PC-9 (cell line): ENCODE measurements around the gene PRLR. TPM values are rescaled to one million over a fixed set of nuclear protein-coding genes. Genes with fewer than 3 reads are reported as not detected.

ENCODE experiments used
- BruUV-seq: library from RNA; stranded (reverse); fragments of 400-500 nt; replicated peaks from 2 replicates; lab custom pipeline; 2021; lab: Mats Ljungman, UMichigan
- CTCF ChIA-PET: fragments of 300-600 bp; sonication (Branson Sonifier 250); formaldehyde crosslinking; loops from one replicate; lab custom pipeline; 2022; ENCODE audit warnings: antibody characterized with exemption; lab: Charles Lee
- POLR2A ChIA-PET: fragments of 300-600 bp; sonication (Branson Sonifier 250); formaldehyde crosslinking; loops from one replicate; lab custom pipeline; 2022; ENCODE audit warnings: antibody characterized with exemption; ENCODE audit not compliant: unreplicated experiment; lab: Charles Lee
- DNase-seq, 2 experiments: peaks; one replicate each; pipeline versions ENCODE4 v3.0.0 to v3.0.0-alpha.2; 2015 to 2022; ENCODE audit warnings: mixed read lengths in 1 of 2
- H2AFZ ChIP-seq: fragments of 200-600 bp; sonication (generic); 2 replicates; pipeline ENCODE4 v1.8.1; 2017; ENCODE audit warnings: antibody characterized with exemption
- H3F3A ChIP-seq: fragments of 200-600 bp; sonication (generic); 2 replicates; pipeline ENCODE4 v1.8.1; 2017; ENCODE audit warnings: antibody characterized with exemption, mild to moderate bottlenecking, low read depth; ENCODE audit not compliant: insufficient read depth
- H3K27ac ChIP-seq: fragments of 200-600 bp; sonication (generic); 2 replicates; pipeline ENCODE4 v1.6.1; 2016; ENCODE audit warnings: mixed run types
- H3K27me3 ChIP-seq: fragments of 200-600 bp; sonication (generic); 2 replicates; pipeline ENCODE4 v1.6.1; 2016; ENCODE audit warnings: low read depth, mixed run types; ENCODE audit not compliant: insufficient read depth
- H3K36me3 ChIP-seq: fragments of 200-600 bp; sonication (generic); 2 replicates; pipeline ENCODE4 v1.6.1; 2016; ENCODE audit warnings: low read depth, mixed run types
- H3K4me1 ChIP-seq: fragments of 200-600 bp; sonication (generic); replicated peaks from 2 replicates; pipeline ENCODE4 v1.6.1; 2016; ENCODE audit warnings: mixed run types; ENCODE audit not compliant: insufficient read depth
- H3K4me2 ChIP-seq: fragments of 200-600 bp; sonication (generic); 2 replicates; pipeline ENCODE4 v1.6.1; 2017; ENCODE audit warnings: mixed run types
- H3K4me3 ChIP-seq: fragments of 200-600 bp; sonication (generic); 2 replicates; pipeline ENCODE4 v1.6.1; 2016; ENCODE audit warnings: mixed run types
- H3K79me2 ChIP-seq: fragments of 200-600 bp; sonication (generic); 2 replicates; pipeline ENCODE4 v1.6.1; 2017; ENCODE audit warnings: low read depth, mixed run types
- H3K9me2 ChIP-seq: fragments of 200-600 bp; sonication (generic); 2 replicates; pipeline ENCODE4 v1.8.1; 2017; ENCODE audit warnings: mild to moderate bottlenecking; ENCODE audit not compliant: insufficient read depth
- H3K9me3 ChIP-seq: fragments of 200-600 bp; sonication (generic); 2 replicates; pipeline ENCODE4 v1.8.1; 2016; ENCODE audit warnings: low read depth; ENCODE audit not compliant: insufficient read depth
- H4K20me1 ChIP-seq: fragments of 200-600 bp; sonication (generic); 2 replicates; pipeline ENCODE4 v1.8.1; 2017; ENCODE audit not compliant: insufficient read depth
- CTCF ChIP-seq: fragments of 200-600 bp; sonication (generic); conservative IDR thresholded peaks from 2 replicates; pipeline ENCODE4 v1.6.1; 2017; ENCODE audit warnings: mixed run types, antibody characterized with exemption, mild to moderate bottlenecking, moderate library complexity
- EZH2 ChIP-seq: fragments of 200-600 bp; sonication (generic); IDR thresholded peaks from 2 replicates; pipeline ENCODE4 v1.8.0; 2017; ENCODE audit warnings: antibody characterized with exemption, low read depth
- intact Hi-C: fragments of 100-400 bp; cut with micrococcal nuclease; formaldehyde crosslinking; loops from one replicate; pipeline ENCODE4 v1.10.0; 2022; ENCODE audit not compliant: unreplicated experiment
- total RNA-seq: library from RNA; stranded (reverse); gene quantifications from 2 replicates; pipeline ENCODE4 v1.2.3, GENCODE V29; 2021

PRLR gene
- total RNA-seq, 1 experiment from 2014 or later = not detected

- Histone ChIP-seq H3K4me1 (no peaks in the 10 kb centered on the region), H3K4me2 (no peak overlapping the region), H3K9me2 (no peaks in the 10 kb centered on the region), H4K20me1 (no peaks in the 10 kb centered on the region), H3K79me2 (no peaks in the 10 kb centered on the region), H3K27ac (no peak overlapping the region), H3K4me3 (no peak overlapping the region), H3K27me3 (peaks cover 72% of the 10 kb centered on the region), H3K36me3 (no peaks in the 10 kb centered on the region), H3K9me3 (no peaks in the 10 kb centered on the region), H3F3A (no peaks in the 10 kb centered on the region), H2AFZ (no peak overlapping the region)
- ChIA-PET CTCF (no interaction called here), POLR2A (no interaction called here)
- TF ChIP-seq CTCF (no peak), EZH2 (no peak)
- DNase-seq = no peak
- BruUV-seq = no TSS peak
- intact Hi-C loops = no loop called here
These were observed 32.9 kb downstream of the PRLR start for GRCh38 chr5:35197351-35197750.

GRCh38 chr5:35195472-35195852 lies 34.8 kb downstream of the PRLR start:
- no peak overlapping the region for H3K4me3 ChIP-seq
- no peaks in the 10 kb centered on the region for H3K79me2 ChIP-seq
- H3K36me3 ChIP-seq = no peaks in the 10 kb centered on the region
- no peaks in the 10 kb centered on the region for H3K4me1 ChIP-seq
- H3K9me3 ChIP-seq = no peaks in the 10 kb centered on the region
- H3F3A ChIP-seq = no peaks in the 10 kb centered on the region
- no peak overlapping the region for H3K27ac ChIP-seq
- DNase-seq = no peak
- no peaks in the 10 kb centered on the region for H3K9me2 ChIP-seq
- intact Hi-C loops = no loop called here
- BruUV-seq = no TSS peak
- H3K27me3 ChIP-seq = peaks cover 82% of the 10 kb centered on the region
- H4K20me1 ChIP-seq = no peaks in the 10 kb centered on the region
- TF ChIP-seq EZH2 = no peak
- no peak for TF ChIP-seq CTCF
- CTCF ChIA-PET = no interaction called here
- POLR2A ChIA-PET = no interaction called here
- H2AFZ ChIP-seq = no peak overlapping the region
- H3K4me2 ChIP-seq = no peak overlapping the region

GRCh38 chr5:35194635-35195471 lies 35.4 kb downstream of the PRLR start:
- no peaks in the 10 kb centered on the region for H3K79me2 ChIP-seq
- peaks cover 87% of the 10 kb centered on the region for H3K27me3 ChIP-seq
- intact Hi-C loops = no loop called here
- no peaks in the 10 kb centered on the region for H3K9me2 ChIP-seq
- H3K36me3 ChIP-seq = no peaks in the 10 kb centered on the region
- no TSS peak for BruUV-seq
- no peaks in the 10 kb centered on the region for H3K4me1 ChIP-seq
- ChIA-PET CTCF (no interaction called here), POLR2A (no interaction called here)
- H2AFZ ChIP-seq = no peak overlapping the region
- no peak overlapping the region for H3K4me2 ChIP-seq
- H3F3A ChIP-seq = no peaks in the 10 kb centered on the region
- H3K4me3 ChIP-seq = no peak overlapping the region
- DNase-seq = no peak
- TF ChIP-seq EZH2 (no peak), CTCF (no peak)
- H3K9me3 ChIP-seq = no peaks in the 10 kb centered on the region
- H3K27ac ChIP-seq = no peak overlapping the region
- no peaks in the 10 kb centered on the region for H4K20me1 ChIP-seq
